Measurements from ENCODE around the gene ARAF. TPM values are rescaled to one million over a fixed set of nuclear protein-coding genes. Genes with fewer than 3 reads are reported as not detected.

The ARAF gene
- total RNA-seq, 4 donors from 2014 or later: 22.5 to 40.3 (median 31.2) TPM

GRCh38 chrX:47571215-47571614, 10.2 kb downstream of the ARAF start:
- TF ChIP-seq CTCF (IDR thresholded peaks at IDR 0.05; ENCODE audit: low read depth): no peak

GRCh38 chrX:47571896-47572295, 10.9 kb downstream of the ARAF start:
- no peak for TF ChIP-seq CTCF (IDR thresholded peaks at IDR 0.05; ENCODE audit: low read depth)

GRCh38 chrX:47572773-47573340, 11.9 kb downstream of the ARAF start:
- no peak for TF ChIP-seq CTCF (IDR thresholded peaks at IDR 0.05; ENCODE audit: low read depth)

- TF ChIP-seq CTCF (IDR thresholded peaks at IDR 0.05; ENCODE audit: low read depth): no peak
These were observed 12.5 kb downstream of the ARAF start for GRCh38 chrX:47573341-47574075.

GRCh38 chrX:47574076-47574546, 13.1 kb downstream of the ARAF start:
- TF ChIP-seq CTCF (IDR thresholded peaks at IDR 0.05; ENCODE audit: low read depth): no peak

- TF ChIP-seq CTCF (IDR thresholded peaks at IDR 0.05; ENCODE audit: low read depth): no peak
These were observed 13.7 kb downstream of the ARAF start for GRCh38 chrX:47574547-47575301.

Data from subcutaneous adipose tissue (tissue), 4 donors.